Jurkat, Clone E6-1 (cell line): Measurements from ENCODE around the gene PLXNA2.

Experiments
- DNase-seq: peaks from one replicate; pipeline ENCODE4 v3.0.0-alpha.2; 2011; ENCODE audit warnings: low read depth, low spot score
- H3K4me3 ChIP-seq: 2 replicates; pipeline ENCODE4 v1.5.1; 2011; ENCODE audit warnings: mild to moderate bottlenecking, low read length, control low read depth, moderate library complexity

Gene PLXNA2

DNA sequence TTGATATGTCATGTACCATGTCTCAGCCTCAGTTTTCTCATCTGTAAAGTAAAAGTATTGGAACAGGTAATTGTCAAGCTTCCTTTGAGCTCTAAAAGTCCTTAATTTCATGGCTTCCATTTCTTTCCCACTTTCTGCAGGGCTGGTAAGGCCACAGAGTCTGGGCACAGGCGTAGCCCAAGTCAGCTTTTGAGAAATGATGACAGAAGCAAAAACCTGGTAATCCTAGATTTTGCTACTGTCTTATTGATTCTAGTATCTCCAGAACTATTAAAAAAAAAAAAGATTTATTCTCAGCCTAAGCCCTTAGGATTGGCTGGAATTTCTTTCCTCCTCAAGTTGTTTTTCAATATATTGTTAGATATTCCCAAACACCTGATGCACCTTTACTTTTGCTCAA, 31.3 kb downstream of the PLXNA2 start:
- no peak overlapping the region for H3K4me3 ChIP-seq
- no peak for DNase-seq

DNA sequence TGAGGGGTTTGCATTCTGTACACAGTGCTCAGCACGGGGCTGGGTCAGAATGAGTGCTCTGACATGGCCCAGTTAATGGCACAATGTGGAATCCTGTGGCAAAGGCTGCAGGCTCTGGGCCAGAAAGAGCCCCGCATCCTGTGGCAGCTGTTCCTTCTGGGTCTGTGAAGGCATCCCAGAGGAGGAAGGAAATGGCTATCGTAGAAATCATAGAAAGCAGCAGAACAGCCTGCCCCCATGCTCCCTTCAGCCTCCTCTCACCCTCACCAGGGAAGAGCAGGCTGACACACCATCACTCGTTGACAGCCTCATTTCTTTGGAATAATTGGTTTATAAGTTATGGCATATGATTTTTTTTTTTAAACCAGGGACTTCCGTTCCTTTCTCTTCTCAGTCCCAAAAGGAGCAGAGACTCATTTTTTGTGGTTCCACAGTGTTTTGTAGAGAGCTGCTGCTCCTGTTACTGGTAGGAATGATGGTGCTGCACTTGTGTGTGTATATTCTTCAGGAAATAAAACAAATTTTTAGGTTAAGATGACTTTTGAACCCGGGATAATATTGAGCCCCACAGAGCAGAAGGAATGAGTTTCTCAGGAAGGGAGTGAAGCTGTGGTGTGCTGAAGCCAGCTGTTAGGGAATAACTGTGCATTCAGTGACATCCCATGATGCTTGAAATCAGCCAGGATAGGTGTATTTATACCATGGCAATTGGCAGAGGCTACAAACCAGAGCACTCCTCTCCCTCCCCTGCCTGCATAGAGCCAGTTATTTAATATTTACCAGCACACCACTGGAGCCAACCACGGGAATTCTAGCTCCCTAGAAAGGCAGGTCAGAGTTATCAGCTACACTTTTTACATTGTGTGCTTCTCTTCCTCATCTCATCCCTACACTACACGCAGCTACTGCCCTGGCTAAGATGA, 32.0 kb downstream of the PLXNA2 start:
- no peak overlapping the region for H3K4me3 ChIP-seq
- no peak for DNase-seq

DNA sequence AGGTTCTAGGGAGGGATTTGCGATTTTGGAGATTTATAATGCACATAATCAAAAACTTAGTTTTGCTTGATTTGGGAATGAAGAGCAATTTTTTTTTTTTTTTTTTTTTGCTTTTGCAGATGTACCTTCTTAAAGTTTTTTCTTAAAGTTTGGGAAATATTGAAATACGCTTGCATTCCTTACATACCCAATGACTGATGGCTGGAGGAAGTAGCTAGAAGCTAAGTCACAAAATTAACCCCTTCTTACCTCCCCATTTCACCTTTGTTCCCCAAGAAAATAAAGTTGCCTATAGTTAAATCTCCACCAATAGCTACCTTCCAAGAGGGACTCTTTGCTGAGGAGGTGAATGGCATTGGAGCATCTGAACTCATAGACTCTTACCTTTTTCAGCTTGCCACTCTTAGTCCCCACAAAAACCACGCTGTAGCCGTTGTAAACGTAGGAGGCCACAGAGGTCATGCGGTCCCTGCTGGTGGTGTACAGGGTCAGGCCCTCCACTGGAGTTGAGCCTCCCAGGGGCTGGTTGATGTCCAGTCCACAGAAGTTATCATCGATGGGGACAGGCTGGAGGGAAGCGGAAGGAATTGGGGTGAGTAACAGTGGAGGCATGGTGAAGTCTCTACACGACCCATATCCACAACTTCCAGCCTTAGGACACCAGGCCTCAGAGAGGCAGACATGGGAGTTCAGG, 34.1 kb downstream of the PLXNA2 start:
- DNase-seq = no peak
- H3K4me3 ChIP-seq = no peak overlapping the region

DNA sequence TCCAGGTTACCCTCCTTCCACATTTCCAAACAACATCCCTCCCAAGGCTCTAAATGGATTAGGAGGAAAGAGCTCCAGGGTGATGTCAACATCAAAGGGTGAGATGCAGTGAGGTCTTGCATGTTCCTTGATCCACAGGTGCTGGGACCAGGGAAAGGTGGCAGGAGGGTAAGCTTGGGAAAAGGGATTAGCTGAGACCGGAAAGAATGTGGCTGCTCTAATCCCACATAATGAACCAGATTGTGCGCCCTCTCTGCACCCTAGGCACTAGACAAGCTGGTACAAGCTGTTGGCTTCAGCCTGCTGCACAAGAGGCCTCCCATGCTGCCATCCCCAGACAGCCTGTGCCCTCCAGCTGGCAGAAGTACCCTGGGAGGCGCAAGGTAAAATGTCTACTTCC, 34.9 kb downstream of the PLXNA2 start:
- DNase-seq = no peak
- H3K4me3 ChIP-seq = no peak overlapping the region

DNA sequence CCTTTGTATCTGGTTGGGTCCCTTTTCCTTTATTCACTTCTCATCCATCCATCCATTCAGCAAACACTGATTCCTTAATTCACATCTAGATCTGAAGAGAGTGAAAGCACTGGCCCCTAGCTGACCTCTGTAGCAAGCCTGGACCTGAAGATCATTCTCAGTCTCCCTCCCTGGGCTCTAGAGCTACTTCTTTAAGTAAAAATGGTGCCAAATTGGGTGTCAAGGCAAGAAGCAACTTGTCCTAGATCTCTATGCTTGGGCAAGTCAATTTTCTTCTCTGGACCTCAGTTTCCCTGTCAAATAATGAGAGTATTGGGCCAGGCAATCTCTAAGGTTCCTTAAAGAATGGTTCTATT, 36.1 kb downstream of the PLXNA2 start:
- DNase-seq = no peak
- no peak overlapping the region for H3K4me3 ChIP-seq

DNA sequence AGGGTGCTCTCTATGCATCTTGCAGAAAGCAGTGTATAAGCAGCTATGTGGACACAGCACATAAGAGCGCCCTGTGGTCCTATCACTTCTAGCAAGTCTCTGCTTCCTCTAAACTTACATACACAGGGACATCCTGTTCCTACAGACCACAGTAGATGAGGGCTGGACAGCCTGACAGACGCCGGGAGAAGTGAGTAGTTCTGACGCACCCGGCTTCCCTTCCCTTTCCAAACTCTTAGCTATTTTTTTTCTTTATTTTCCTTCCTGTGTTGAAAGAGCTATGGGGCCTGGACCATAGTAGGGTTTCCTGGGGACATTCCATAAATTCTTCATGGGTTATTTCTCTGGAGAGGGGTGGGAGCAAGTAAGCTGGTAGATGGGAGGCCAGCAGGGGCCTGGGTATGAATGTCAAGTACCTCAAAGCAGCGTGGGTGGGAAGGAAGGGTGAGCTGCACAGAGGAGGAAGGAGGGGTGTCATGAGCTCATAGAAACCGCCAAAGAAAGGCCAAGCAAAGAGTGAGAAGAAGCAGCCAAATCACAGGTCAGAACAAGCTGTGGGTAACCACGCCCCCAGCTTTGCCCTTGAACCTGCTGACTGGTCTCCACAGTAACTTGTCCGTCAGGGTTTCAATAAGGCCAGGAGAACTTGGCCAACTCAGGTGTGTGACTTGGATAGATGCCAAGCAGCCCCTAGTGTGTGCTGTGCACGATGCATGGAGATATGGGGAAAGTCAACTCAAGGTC, 36.6 kb downstream of the PLXNA2 start:
- H3K4me3 ChIP-seq = no peak overlapping the region
- no peak for DNase-seq

- no peak overlapping the region for H3K4me3 ChIP-seq
- no peak for DNase-seq
These were observed 38.0 kb downstream of the PLXNA2 start for GRCh38 chr1:208206092-208206698.

GRCh38 chr1:208205216-208206013, 38.8 kb downstream of the PLXNA2 start:
- DNase-seq = no peak
- H3K4me3 ChIP-seq = no peak overlapping the region

DNA sequence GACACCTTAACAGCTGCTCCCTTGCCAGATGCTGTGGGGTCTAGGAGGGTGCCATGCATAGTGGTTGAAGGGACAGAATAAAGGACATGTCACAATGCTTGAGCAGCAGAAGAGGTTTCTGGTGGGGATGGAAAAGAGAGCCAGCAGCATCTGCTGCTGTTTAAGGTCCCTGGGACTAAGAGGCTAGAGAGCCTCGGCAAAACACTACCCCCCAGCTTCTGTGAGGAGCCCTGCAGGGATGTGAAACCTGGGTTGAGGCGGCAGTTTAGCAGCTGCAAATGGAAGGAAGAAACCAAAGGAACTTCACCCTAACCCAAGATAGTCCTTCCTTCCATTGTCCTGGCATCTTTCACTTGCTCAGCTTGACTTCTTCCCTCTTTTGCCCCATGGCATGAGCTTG, 39.4 kb downstream of the PLXNA2 start:
- DNase-seq = no peak
- H3K4me3 ChIP-seq = no peak overlapping the region

DNA sequence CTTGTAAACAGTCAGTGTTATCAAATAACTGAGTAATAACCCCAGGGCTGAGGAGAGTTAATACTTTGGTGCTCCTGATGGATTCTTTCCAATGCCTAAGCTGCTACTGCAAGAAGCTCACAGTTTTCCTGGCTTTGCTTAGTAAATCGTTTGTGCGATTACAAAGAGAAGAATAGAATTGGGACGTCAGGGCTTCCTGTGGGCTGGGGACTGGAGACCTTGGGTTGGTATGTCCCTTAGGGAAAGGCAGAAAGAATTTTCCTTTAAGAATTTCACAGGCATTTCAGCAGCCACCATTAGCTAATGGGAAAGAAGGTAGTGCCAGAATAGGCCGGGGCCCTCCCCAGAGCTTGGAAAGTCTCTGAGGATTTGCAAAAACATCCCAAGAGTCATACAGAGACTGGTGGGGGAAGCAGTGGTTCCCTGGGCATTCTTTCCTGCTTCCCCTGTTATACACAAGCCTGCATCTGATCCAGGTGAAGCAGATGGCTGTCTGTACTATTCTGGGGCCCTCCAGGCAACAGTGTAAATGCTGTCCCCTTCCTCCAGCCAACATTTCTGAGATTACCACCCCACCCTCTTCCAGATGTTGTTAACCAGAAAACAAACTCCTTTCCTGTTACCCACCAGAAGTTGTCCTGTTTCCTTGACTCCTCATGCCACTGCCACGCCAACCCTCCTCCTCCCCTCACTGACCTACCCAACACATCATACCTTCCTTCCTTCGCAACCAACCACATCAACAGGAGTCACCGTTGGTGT, 40.2 kb downstream of the PLXNA2 start:
- DNase-seq = no peak
- H3K4me3 ChIP-seq = no peak overlapping the region

DNA sequence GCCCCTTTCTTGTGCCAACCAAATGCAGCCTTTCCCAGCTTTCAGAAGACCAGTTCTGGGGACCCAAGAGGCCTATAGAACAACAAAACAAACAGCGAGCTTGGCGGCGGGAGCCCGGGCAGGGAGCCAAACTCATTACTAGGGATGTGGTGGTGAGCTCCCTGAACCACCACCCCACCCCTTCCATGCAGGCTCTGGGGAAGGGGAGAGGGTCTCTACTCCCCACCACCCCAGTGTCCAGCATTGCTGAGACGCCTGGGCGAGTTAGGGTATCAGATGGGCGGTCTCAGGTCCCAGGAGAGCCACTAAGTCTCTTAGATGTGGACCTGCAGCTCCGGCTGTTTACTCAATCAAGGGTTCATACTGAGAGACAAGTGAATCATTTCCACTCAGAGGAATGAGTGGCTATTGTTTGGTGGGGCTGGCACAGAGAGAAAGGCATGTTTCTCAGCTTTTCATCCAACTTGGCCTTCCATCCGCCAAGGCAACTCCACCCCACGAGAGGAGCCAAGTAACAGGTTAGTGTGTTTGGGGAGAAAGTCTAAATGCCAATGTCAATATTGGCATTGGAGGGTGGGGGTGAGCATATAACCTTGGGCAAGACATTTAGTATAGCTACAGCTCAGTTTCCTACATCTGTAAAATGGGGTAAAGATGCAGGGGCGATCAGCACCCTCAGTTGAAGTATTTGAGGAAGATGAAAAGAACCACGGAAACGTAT, 40.9 kb downstream of the PLXNA2 start:
- DNase-seq = no peak
- no peak overlapping the region for H3K4me3 ChIP-seq

DNA sequence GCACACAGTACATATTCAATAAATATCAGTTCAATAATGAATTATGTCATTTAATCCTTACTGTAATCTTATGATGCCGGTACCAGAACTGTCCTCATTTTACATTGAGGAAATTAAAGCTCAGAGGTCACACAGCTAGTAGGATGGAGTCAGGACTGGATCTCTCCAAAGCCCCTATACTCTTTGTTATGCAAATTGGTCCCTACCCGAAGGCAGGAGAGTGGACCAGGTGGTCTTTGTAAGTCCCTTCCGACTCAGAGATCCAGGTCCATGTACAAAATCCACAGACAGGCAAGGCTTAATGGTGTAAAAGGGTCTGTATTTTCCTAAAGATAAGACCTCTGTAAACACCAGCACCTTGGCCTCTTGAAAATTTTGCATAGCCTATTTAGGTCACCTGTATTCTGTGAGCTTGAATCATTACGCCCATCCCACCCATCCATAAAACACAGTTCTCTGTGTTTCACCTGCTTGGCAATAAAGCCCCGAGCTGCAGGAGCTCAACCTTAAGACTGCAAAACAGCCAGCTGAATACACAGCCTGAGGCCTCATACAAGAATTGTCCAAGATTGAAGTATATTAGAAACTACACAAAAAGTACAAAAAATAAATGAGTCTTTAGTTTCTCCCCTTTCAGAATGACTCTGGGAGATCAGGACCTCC, 41.7 kb downstream of the PLXNA2 start:
- DNase-seq = no peak
- no peak overlapping the region for H3K4me3 ChIP-seq

DNA sequence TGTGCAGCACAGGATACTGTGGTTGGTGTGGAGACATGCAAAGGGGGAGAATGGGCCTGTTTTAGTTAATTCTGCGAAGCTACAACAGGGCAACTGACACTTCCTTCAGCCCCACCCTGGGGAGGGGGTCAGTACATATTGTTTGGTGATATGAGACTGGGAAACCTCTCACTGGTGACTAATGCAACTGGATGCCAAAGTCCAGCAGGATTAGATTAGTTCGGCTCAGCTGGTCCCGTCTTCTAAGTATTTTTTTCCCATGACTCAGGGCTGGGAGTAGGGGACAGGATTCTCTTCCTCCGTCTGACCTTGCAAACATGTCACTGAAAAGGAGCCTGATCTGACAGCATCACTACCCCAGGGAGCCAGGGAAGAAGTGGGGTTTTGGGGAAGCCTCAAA, 43.0 kb downstream of the PLXNA2 start:
- DNase-seq = no peak
- no peak overlapping the region for H3K4me3 ChIP-seq

GRCh38 chr1:208200116-208200515, 44.1 kb downstream of the PLXNA2 start:
- H3K4me3 ChIP-seq = no peak overlapping the region
- no peak for DNase-seq

GRCh38 chr1:208198236-208198635, 45.9 kb downstream of the PLXNA2 start:
- H3K4me3 ChIP-seq = no peak overlapping the region
- DNase-seq = no peak

DNA sequence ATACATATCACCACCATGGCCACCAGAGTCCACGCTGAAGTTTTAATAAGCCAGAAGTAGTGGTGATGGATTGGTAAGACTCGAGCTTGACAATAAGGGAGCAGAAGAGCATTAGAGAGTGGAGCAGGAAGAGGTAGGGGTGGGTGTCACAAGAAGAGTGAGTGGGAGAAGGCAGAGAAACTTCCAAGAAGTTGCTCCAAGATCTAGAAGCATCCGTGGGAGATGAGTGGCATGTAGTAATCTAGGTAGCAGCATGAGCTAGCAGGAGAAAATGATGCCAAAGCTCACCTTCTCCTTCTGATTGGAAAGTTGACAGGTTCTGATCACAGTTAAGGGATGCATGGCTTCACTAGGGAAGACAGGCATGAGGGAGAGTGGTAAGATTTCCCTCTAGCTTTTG, 49.2 kb downstream of the PLXNA2 start:
- DNase-seq = no peak
- no peak overlapping the region for H3K4me3 ChIP-seq

DNA sequence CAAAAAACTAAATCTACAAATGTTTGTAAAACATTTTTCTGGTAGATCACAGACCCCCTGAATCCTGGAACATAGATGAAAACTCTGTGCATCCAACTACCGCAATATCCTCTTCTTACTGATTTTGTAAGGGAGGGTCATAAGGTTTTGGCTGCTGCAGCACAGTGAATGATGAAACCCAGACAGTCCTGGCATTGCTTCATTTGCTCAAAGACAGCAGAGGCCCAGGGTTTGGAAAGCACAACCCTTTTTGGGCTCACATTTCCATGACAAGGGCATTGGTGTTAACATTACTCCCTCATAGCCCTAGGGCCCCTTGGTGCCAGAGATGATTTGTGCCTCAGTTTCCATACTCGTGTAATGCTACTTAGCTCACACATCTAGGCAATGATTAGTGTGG, 51.2 kb downstream of the PLXNA2 start:
- no peak for DNase-seq
- H3K4me3 ChIP-seq = no peak overlapping the region
